ENCODE measurements around the gene METTL16.

Gene METTL16

DNA sequence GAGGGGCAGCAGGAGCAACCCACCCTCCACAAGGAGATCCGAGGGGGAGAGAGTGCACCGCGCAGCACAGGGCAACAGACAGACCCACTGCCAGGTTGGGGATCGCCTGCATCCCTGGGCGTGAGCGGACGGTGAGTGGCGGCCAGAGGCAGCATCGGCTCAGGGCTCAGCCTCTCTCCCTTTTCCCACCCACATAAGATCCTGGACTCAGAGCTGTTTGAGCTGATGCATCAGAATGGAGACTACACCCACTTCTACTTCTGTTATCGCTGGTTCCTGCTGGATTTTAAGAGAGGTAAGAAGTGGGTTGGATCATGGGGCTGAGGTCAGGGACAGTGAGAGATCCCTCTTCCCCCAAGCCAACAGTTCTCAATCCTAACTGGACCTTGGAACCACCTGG, 134.0 kb downstream of the METTL16 start:
- no peak for DNase-seq (ENCODE audit: low read depth, low spot score)
- no peak for TF ChIP-seq CTCF (IDR thresholded peaks at IDR 0.05; ENCODE audit: low read depth, low read length)
- in situ Hi-C loops (cut with HindIII; ENCODE audit: low sequenced_read_pairs): no loop called here
- H3K4me3 ChIP-seq (ENCODE audit: low read depth, low read length): no peak overlapping the region

GRCh38 chr17:2376107-2376506, 135.6 kb downstream of the METTL16 start:
- no peak overlapping the region for H3K4me3 ChIP-seq (ENCODE audit: low read depth, low read length)
- no peak for TF ChIP-seq CTCF (IDR thresholded peaks at IDR 0.05; ENCODE audit: low read depth, low read length)
- in situ Hi-C loops (cut with HindIII; ENCODE audit: low sequenced_read_pairs): no loop called here
- DNase-seq (ENCODE audit: low read depth, low spot score): no peak

DNA sequence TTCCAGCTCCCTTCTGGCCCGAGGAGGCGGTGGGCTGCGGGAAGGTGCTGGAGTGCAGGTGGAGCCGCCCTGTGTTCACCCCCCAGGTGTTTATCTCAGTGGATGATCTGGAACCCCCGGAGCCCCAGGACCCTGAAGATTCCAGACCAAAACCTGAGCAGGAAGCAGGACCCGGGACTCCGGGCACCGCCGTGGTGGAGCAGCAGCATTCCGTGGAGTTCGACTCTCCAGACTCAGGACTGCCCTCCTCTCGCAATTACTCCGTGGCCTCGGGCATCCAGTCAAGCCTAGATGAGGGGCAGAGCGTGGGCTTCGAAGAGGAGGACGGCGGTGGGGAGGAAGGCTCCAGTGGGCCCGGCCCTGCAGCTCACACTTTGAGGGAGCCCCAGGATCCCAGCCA, 136.3 kb downstream of the METTL16 start:
- H3K4me3 ChIP-seq (ENCODE audit: low read depth, low read length): no peak overlapping the region
- no peak for TF ChIP-seq CTCF (IDR thresholded peaks at IDR 0.05; ENCODE audit: low read depth, low read length)
- no peak for DNase-seq (ENCODE audit: low read depth, low spot score)
- in situ Hi-C loops (cut with HindIII; ENCODE audit: low sequenced_read_pairs): no loop called here

DNA sequence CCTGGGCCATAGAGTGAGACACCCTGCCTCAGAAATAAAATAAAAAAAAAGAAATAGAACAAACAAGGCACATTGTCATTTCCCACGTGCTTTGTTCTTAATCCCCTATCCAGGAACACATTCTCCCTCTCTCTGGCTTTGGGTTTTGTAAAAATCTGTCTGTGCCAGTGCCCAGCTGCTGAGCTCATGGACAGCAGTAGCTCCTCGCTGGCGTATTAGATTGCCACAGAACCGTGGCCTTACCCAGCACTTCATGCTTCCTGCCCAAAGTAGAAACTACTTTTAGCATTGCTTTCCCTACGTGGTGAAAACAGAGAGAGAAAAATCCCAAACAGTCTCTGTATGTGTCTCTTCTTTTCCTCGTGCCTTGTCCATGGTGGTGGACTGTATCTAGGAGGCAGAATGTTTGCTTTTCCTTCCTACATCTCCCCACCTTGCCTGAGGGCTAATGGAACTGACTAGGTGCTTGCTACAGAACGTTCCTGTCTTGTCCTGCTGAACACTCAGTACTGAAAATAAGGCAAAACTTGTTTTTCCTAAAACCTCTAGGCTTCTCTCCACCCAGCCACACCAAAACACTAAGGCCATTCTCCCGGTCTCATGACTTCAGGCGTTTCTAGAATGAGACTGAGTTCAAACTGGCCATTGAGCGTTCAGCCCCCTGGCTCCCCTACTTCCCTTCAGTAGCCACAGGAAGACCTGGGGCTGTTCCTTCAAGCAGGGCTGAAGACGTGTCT, 137.0 kb downstream of the METTL16 start:
- in situ Hi-C loops (cut with HindIII; ENCODE audit: low sequenced_read_pairs): no loop called here
- DNase-seq (ENCODE audit: low read depth, low spot score): no peak
- no peak for TF ChIP-seq CTCF (IDR thresholded peaks at IDR 0.05; ENCODE audit: low read depth, low read length)
- H3K4me3 ChIP-seq (ENCODE audit: low read depth, low read length): no peak overlapping the region

GRCh38 chr17:2373179-2373578, 138.5 kb downstream of the METTL16 start:
- in situ Hi-C loops (cut with HindIII; ENCODE audit: low sequenced_read_pairs): no loop called here
- TF ChIP-seq CTCF (IDR thresholded peaks at IDR 0.05; ENCODE audit: low read depth, low read length): no peak
- H3K4me3 ChIP-seq (ENCODE audit: low read depth, low read length): no peak overlapping the region
- no peak for DNase-seq (ENCODE audit: low read depth, low spot score)

DNA sequence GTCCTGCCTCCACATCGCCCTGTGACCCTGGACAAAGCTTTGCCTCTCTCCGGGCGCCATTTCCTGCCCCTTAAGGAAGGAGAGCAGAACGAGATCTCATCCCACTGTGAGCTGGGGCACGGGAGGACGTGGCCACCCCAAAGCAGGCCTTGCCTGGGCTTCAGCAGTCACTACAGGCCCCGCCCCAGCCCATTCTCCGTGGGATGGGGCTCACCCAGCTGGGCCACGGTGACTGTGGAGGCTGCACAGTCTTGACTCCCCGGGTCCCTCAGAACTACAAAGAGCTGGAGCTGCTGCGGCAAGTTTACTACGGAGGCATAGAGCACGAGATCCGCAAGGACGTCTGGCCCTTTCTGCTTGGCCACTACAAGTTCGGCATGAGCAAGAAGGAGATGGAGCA, 139.0 kb downstream of the METTL16 start:
- TF ChIP-seq CTCF (IDR thresholded peaks at IDR 0.05; ENCODE audit: low read depth, low read length): no peak
- in situ Hi-C loops (cut with HindIII; ENCODE audit: low sequenced_read_pairs): no loop called here
- no peak for DNase-seq (ENCODE audit: low read depth, low spot score)
- H3K4me3 ChIP-seq (ENCODE audit: low read depth, low read length): no peak overlapping the region
